Fibroblast of lung (primary cell): ENCODE results near the gene CSNK2A1.

Source experiments
- CTCF ChIP-seq, 2 donors: IDR thresholded peaks in 1 of 2; conservative IDR thresholded peaks in 1 of 2; 1 replicate in 1 of 2; 2 replicates in 1 of 2; pipeline ENCODE4 v1.5.1; 2011 to 2012; ENCODE audit warnings: low read length in 2 of 2, control low read depth in 1 of 2, inconsistent platforms in 1 of 2, low read depth in 1 of 2, mild to moderate bottlenecking in 1 of 2
- EZH2 ChIP-seq: IDR thresholded peaks from 2 replicates; pipeline ENCODE4 v1.5.1; 2012; ENCODE audit warnings: low read length, control low read depth, mild to moderate bottlenecking; ENCODE audit errors: missing control alignments

DNA sequence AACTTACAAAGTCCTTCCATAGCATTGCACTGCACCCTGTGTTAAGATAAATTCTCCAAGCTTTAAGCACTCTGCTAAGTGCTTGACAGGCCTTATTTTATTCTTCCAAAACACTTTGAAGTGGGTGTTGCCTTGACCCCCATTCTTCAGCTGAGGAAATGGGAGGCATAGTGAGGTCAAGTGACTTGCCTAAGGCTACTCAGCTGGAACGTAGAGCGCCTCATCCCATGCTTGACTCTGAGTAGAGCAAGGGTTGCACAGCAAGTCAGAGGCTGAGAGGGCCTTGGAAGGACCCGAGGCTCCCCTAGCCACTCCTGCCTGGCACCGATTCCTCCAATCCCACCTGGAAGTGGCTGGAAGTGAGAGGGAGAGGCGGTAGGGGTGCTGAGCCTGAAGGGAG is 19.6 kb upstream of the CSNK2A1 start:
- TF ChIP-seq CTCF (conservative IDR thresholded peaks at IDR 0.05 in 1 of 2, IDR thresholded peaks at IDR 0.05 in 1 of 2; ENCODE audit: low read depth in 1 of 2, low read length in 2 of 2) (no peak), EZH2 (no peak)
